Gastrocnemius medialis (tissue), 4 donors: ENCODE data around the gene PPFIA1. TPM values are rescaled to one million over a fixed set of nuclear protein-coding genes. Genes with fewer than 3 reads are reported as not detected.

ENCODE experiments used
- ATAC-seq, 2 donors: fragments of 150-250 bp; one replicate each; pipeline ENCODE4 v1.9.1; 2016
- DNase-seq, 2 donors: peaks; one replicate each; pipeline ENCODE4 v3.0.0-alpha.2; 2019
- H3K27ac ChIP-seq, 4 donors: fragments of 200-600 bp; sonication (generic); 1 replicate in 1 of 4; 2 replicates in 3 of 4; pipeline ENCODE4 v1.5.1; 2016 to 2018; ENCODE audit warnings: mild to moderate bottlenecking in 2 of 4, moderate library complexity in 1 of 4
- H3K27me3 ChIP-seq, 3 donors: fragments of 200-600 bp; sonication (generic) in 2 of 3; 1 replicate in 1 of 3; 2 replicates in 2 of 3; pipeline versions ENCODE4 v1.5.1 to v1.6.0; 2016 to 2019; ENCODE audit warnings: mild to moderate bottlenecking in 1 of 3, moderate library complexity in 1 of 3
- H3K36me3 ChIP-seq, 2 donors: fragments of 200-600 bp; sonication (generic) in 1 of 2; one replicate each; pipeline ENCODE4 v1.5.1; 2017 to 2018
- H3K4me1 ChIP-seq, 2 donors: fragments of 200-600 bp; sonication (generic) in 1 of 2; one replicate each; pipeline ENCODE4 v1.5.1; 2016 to 2017; ENCODE audit warnings: mild to moderate bottlenecking in 2 of 2
- H3K4me3 ChIP-seq, 4 donors: fragments of 200-600 bp; sonication (generic) in 3 of 4; 1 replicate in 1 of 4; 2 replicates in 3 of 4; pipeline ENCODE4 v1.5.1; 2016 to 2019; ENCODE audit warnings: mild to moderate bottlenecking in 2 of 4
- H3K9me3 ChIP-seq, 3 donors: fragments of 200-600 bp; sonication (generic) in 2 of 3; 1 replicate in 1 of 3; 2 replicates in 2 of 3; pipeline ENCODE4 v1.5.1; 2016 to 2019
- CTCF ChIP-seq, 5 experiments: fragments of 450-650 bp in 3 of 5; fragments of 200-600 bp in 2 of 5; sonication (generic) in 2 of 5; IDR thresholded peaks in 4 of 5; conservative IDR thresholded peaks in 1 of 5; 1 replicate in 4 of 5; 2 replicates in 1 of 5; pipeline ENCODE4 v1.5.1; 2016 to 2019; ENCODE audit warnings: antibody characterized with exemption in 5 of 5, mild to moderate bottlenecking in 3 of 5, moderate library complexity in 3 of 5
- POLR2A ChIP-seq, 2 donors: fragments of 450-650 bp; IDR thresholded peaks; one replicate each; pipeline ENCODE4 v1.6.1; 2017; ENCODE audit warnings: antibody characterized with exemption in 2 of 2, mild to moderate bottlenecking in 2 of 2, moderate library complexity in 2 of 2
- in situ Hi-C, 4 donors: fragments of 200-750 bp; cut with MboI; loops; one replicate each; pipeline versions ENCODE4 v1.15.0 to v1.8.0; 2017; ENCODE audit warnings: low sequenced_read_pairs in 4 of 4
- intact Hi-C: fragments of 100-400 bp; cut with DNase I; formaldehyde crosslinking; loops from one replicate; pipeline ENCODE4 v1.15.1; 2023; ENCODE audit warnings: low total_unique reads
- total RNA-seq, 4 donors: library from RNA; depleted of rRNA; stranded (reverse); fragments of >200 nt; gene quantifications; one replicate each; pipeline versions ENCODE4 v1.1.0 to v1.2.3, GENCODE V29; 2016

Gene PPFIA1
- total RNA-seq, 4 donors from 2014 or later = 36.3 to 90.6 (median 46.0) TPM

GRCh38 chr11:70402016-70402415 is 131.5 kb downstream of the PPFIA1 start:
- Histone ChIP-seq H3K27ac (peak overlapping the region; percentile 34 to 70 (median 38)), H3K4me1 (peaks cover 24 to 30% of the 10 kb centered on the region in 2 donors), H3K9me3 (no peaks in the 10 kb centered on the region), H3K36me3 (peaks cover 0 to 8% of the 10 kb centered on the region in 2 donors), H3K27me3 (no peaks in the 10 kb centered on the region), H3K4me3 (no peak overlapping the region)
- DNase-seq (no peak), ATAC-seq (no peak)
- intact Hi-C loops (loop anchor here (10.0 kb wide), 1 partner anchor 197 kb away; the partner anchor contains the start of gene FADD), in situ Hi-C loops (no loop called here)
- TF ChIP-seq POLR2A (IDR thresholded peaks at IDR 0.05) (no peak), CTCF (IDR thresholded peaks at IDR 0.05 in 4 of 5, conservative IDR thresholded peaks at IDR 0.05 in 1 of 5) (no peak)

GRCh38 chr11:70402685-70403084 is 132.2 kb downstream of the PPFIA1 start:
- TF ChIP-seq POLR2A (IDR thresholded peaks at IDR 0.05) = no peak
- TF ChIP-seq CTCF (IDR thresholded peaks at IDR 0.05 in 4 of 5, conservative IDR thresholded peaks at IDR 0.05 in 1 of 5) = no peak
- peak overlapping the region; percentile 34 to 70 (median 38) for H3K27ac ChIP-seq
- no peak for ATAC-seq
- no peak overlapping the region for H3K4me3 ChIP-seq
- peaks cover 18 to 25% of the 10 kb centered on the region in 2 donors for H3K4me1 ChIP-seq
- H3K27me3 ChIP-seq = no peaks in the 10 kb centered on the region
- no peak for DNase-seq
- in situ Hi-C loops = no loop called here
- H3K9me3 ChIP-seq = no peaks in the 10 kb centered on the region
- H3K36me3 ChIP-seq = peaks cover 0 to 15% of the 10 kb centered on the region in 2 donors
- intact Hi-C loops = loop anchor here (10.0 kb wide), 1 partner anchor 198 kb away; the partner anchor contains the start of gene FADD

- H3K4me1 ChIP-seq = peaks cover 14 to 22% of the 10 kb centered on the region in 2 donors
- TF ChIP-seq CTCF (IDR thresholded peaks at IDR 0.05 in 4 of 5, conservative IDR thresholded peaks at IDR 0.05 in 1 of 5) = no peak
- TF ChIP-seq POLR2A (IDR thresholded peaks at IDR 0.05) = no peak
- H3K9me3 ChIP-seq = no peaks in the 10 kb centered on the region
- H3K27ac ChIP-seq = no peak overlapping the region
- intact Hi-C loops = loop anchor here (10.0 kb wide), 1 partner anchor 199 kb away; the partner anchor contains the start of gene FADD
- no peaks in the 10 kb centered on the region for H3K27me3 ChIP-seq
- no peak overlapping the region for H3K4me3 ChIP-seq
- DNase-seq = no peak
- peaks cover 0 to 30% of the 10 kb centered on the region in 2 donors for H3K36me3 ChIP-seq
- in situ Hi-C loops = no loop called here
- no peak for ATAC-seq
Measured at GRCh38 chr11:70404244-70404643, 133.8 kb downstream of the PPFIA1 start.

GRCh38 chr11:70405679-70406395 is 135.3 kb downstream of the PPFIA1 start:
- Histone ChIP-seq H3K27ac (no peak overlapping the region), H3K4me3 (no peak overlapping the region), H3K36me3 (peaks cover 0 to 46% of the 10 kb centered on the region in 2 donors), H3K9me3 (no peaks in the 10 kb centered on the region), H3K4me1 (peaks cover 0 to 12% of the 10 kb centered on the region in 2 donors), H3K27me3 (no peaks in the 10 kb centered on the region)
- TF ChIP-seq POLR2A (IDR thresholded peaks at IDR 0.05) = no peak
- TF ChIP-seq CTCF (IDR thresholded peaks at IDR 0.05 in 4 of 5, conservative IDR thresholded peaks at IDR 0.05 in 1 of 5) = no peak
- in situ Hi-C loops (no loop called here), intact Hi-C loops (loop anchor here (10.0 kb wide), 1 partner anchor 201 kb away; the partner anchor contains the start of gene FADD)
- no peak for ATAC-seq
- no peak for DNase-seq
